ENCODE measurements around the gene MYCBPAP.

MYCBPAP gene

GRCh38 chr17:50493744-50494143 is 14.5 kb upstream of the MYCBPAP start:
- Histone ChIP-seq H3K27me3 (ENCODE audit: low read depth, low read length) (no peaks in the 10 kb centered on the region), H3K79me2 (ENCODE audit: low read length) (no peaks in the 10 kb centered on the region), H2AFZ (ENCODE audit: low read depth, low read length) (no peak overlapping the region), H3K4me2 (ENCODE audit: low read length) (no peak overlapping the region), H3K9me3 (ENCODE audit: insufficient read depth, low read length) (no peaks in the 10 kb centered on the region), H3K36me3 (replicated peaks; ENCODE audit: low read depth, low read length) (no peaks in the 10 kb centered on the region), H3K4me3 (ENCODE audit: low read length) (no peak overlapping the region), H3K27ac (ENCODE audit: low read length) (no peak overlapping the region), H3K9ac (ENCODE audit: low read length) (no peak overlapping the region), H3K4me1 (ENCODE audit: low read length) (no peaks in the 10 kb centered on the region), H4K20me1 (ENCODE audit: insufficient read depth, low read length) (no peaks in the 10 kb centered on the region)
- TF ChIP-seq CTCF (IDR thresholded peaks at IDR 0.05; ENCODE audit: low read depth, low read length) (no peak), EZH2phosphoT487 (IDR thresholded peaks at IDR 0.05; ENCODE audit: low read depth) (no peak)

GRCh38 chr17:50495217-50495823 is 12.9 kb upstream of the MYCBPAP start:
- H3K27ac ChIP-seq (ENCODE audit: low read length), result no peak overlapping the region
- no peak for TF ChIP-seq CTCF (IDR thresholded peaks at IDR 0.05; ENCODE audit: low read depth, low read length)
- TF ChIP-seq EZH2phosphoT487 (IDR thresholded peaks at IDR 0.05; ENCODE audit: low read depth), result no peak

GRCh38 chr17:50495918-50496317 is 12.3 kb upstream of the MYCBPAP start:
- Histone ChIP-seq H3K9me3 (ENCODE audit: insufficient read depth, low read length) (no peaks in the 10 kb centered on the region), H3K4me2 (ENCODE audit: low read length) (no peak overlapping the region), H3K4me3 (ENCODE audit: low read length) (no peak overlapping the region), H3K27me3 (ENCODE audit: low read depth, low read length) (no peaks in the 10 kb centered on the region), H3K27ac (ENCODE audit: low read length) (no peak overlapping the region), H3K36me3 (replicated peaks; ENCODE audit: low read depth, low read length) (no peaks in the 10 kb centered on the region), H4K20me1 (ENCODE audit: insufficient read depth, low read length) (no peaks in the 10 kb centered on the region), H3K79me2 (ENCODE audit: low read length) (no peaks in the 10 kb centered on the region), H3K9ac (ENCODE audit: low read length) (no peak overlapping the region), H3K4me1 (ENCODE audit: low read length) (no peaks in the 10 kb centered on the region), H2AFZ (ENCODE audit: low read depth, low read length) (no peak overlapping the region)
- TF ChIP-seq EZH2phosphoT487 (IDR thresholded peaks at IDR 0.05; ENCODE audit: low read depth) (no peak), CTCF (IDR thresholded peaks at IDR 0.05; ENCODE audit: low read depth, low read length) (no peak)

More at GRCh38 chr17:50495217-50495823, 12.9 kb upstream of the MYCBPAP start:
- Histone ChIP-seq H2AFZ (ENCODE audit: low read depth, low read length) (no peak overlapping the region), H3K4me3 (ENCODE audit: low read length) (no peak overlapping the region), H3K9me3 (ENCODE audit: insufficient read depth, low read length) (no peaks in the 10 kb centered on the region), H3K36me3 (replicated peaks; ENCODE audit: low read depth, low read length) (no peaks in the 10 kb centered on the region), H3K27me3 (ENCODE audit: low read depth, low read length) (no peaks in the 10 kb centered on the region), H3K4me2 (ENCODE audit: low read length) (no peak overlapping the region), H3K79me2 (ENCODE audit: low read length) (no peaks in the 10 kb centered on the region), H4K20me1 (ENCODE audit: insufficient read depth, low read length) (no peaks in the 10 kb centered on the region), H3K9ac (ENCODE audit: low read length) (no peak overlapping the region), H3K4me1 (ENCODE audit: low read length) (no peaks in the 10 kb centered on the region)

- H3K9ac ChIP-seq (ENCODE audit: low read length), result no peak overlapping the region
- no peaks in the 10 kb centered on the region for H3K36me3 ChIP-seq (replicated peaks; ENCODE audit: low read depth, low read length)
- no peaks in the 10 kb centered on the region for H3K4me1 ChIP-seq (ENCODE audit: low read length)
- no peaks in the 10 kb centered on the region for H3K9me3 ChIP-seq (ENCODE audit: insufficient read depth, low read length)
- no peak overlapping the region for H3K27ac ChIP-seq (ENCODE audit: low read length)
- H3K4me3 ChIP-seq (ENCODE audit: low read length), result no peak overlapping the region
- no peak overlapping the region for H2AFZ ChIP-seq (ENCODE audit: low read depth, low read length)
- H3K79me2 ChIP-seq (ENCODE audit: low read length), result no peaks in the 10 kb centered on the region
- no peak for TF ChIP-seq CTCF (IDR thresholded peaks at IDR 0.05; ENCODE audit: low read depth, low read length)
- TF ChIP-seq EZH2phosphoT487 (IDR thresholded peaks at IDR 0.05; ENCODE audit: low read depth), result no peak
- H3K27me3 ChIP-seq (ENCODE audit: low read depth, low read length), result 0 out of 2 replicates have a peak, but pooled peaks cover under 1% of the 10 kb centered on the region
- no peaks in the 10 kb centered on the region for H4K20me1 ChIP-seq (ENCODE audit: insufficient read depth, low read length)
- H3K4me2 ChIP-seq (ENCODE audit: low read length), result no peak overlapping the region
Measured at GRCh38 chr17:50498021-50498874, 10.0 kb upstream of the MYCBPAP start.
